HG03521 (cell line): ENCODE results near the gene CFAP90.
A peak's percentile ranks its signal among the peaks of the same experiment; 100 is the strongest.

ENCODE experiments used
- ATAC-seq: cut with Tn5 transposase; IDR thresholded peaks from one replicate; pipeline ENCODE4 v1.9.1; 2021; ENCODE audit warnings: mild to moderate bottlenecking, moderate library complexity; ENCODE audit not compliant: unreplicated experiment

The CFAP90 gene

DNA sequence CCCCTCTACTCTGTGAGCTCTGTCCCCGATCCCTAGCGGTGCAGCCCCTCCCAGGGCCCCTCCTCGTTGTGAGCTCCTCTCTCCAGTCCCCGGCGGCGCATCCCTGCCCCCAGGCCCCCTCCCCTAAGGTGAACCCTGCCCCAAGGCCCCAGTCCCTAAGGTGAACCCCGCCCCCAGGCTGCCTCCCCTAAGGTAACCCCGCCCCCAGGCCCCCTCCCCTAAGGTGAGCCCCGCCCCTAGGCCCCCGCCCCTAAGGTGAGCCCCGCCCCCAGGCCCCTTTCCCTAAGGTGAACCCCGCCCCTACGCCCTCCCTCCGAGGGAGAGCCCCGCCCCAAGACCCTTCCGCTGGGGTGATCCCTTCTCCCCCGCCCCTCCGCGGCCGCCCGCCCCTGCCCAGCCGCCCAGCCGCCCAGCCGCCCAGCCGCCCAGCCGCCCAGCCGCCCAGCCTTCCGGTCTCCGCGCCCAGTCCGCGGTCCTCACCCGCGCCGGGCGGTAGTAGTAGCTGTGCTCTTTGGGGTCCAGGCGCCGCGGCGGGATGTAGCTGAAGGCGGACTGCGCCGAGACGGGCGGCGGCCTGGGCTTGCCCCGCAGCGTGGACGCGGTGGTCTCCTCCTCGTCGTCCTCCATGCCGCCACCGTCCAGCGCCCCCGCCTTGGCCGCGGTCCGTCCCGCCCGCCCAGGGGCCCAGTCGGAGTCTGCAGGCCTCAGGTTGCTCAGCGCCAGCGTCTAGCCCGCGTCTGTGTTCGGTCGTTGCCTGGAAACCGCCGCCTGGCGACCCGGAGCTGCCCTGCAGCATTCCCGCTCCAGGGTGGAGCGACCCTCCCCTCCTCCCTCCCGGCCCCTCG, at the start of gene CFAP90:
TSS of gene CFAP90 (minus strand) at position 739 of the 845 bp plus-strand sequence. CDS start at position 627, 112 bp downstream.
- ATAC-seq, result no peak

GRCh38 chr5:7897014-7897600, 46.2 kb upstream of the CFAP90 start:
- ATAC-seq, result no peak

DNA sequence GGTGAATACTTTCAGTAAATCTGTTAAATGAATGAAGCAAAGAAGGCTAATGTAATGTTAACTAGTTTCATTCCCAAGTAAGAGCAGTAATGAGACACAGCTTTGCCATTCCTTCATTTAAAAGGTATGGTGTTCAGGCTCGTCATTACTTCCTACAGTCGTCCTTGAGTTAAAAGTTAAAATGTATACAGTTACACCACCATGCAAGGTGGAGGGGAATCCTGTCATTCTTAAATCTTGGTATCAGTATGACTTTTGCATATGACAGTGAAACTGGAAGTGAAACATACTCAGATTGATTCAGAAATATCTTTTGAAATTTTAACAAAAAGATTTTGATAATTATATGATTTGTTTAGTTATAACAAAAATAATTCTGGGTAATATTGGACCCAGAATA, 43.9 kb upstream of the CFAP90 start:
- ATAC-seq, result peak; percentile 81

- ATAC-seq, result no peak
Observed at GRCh38 chr5:7894439-7894838, 43.5 kb upstream of the CFAP90 start.

DNA sequence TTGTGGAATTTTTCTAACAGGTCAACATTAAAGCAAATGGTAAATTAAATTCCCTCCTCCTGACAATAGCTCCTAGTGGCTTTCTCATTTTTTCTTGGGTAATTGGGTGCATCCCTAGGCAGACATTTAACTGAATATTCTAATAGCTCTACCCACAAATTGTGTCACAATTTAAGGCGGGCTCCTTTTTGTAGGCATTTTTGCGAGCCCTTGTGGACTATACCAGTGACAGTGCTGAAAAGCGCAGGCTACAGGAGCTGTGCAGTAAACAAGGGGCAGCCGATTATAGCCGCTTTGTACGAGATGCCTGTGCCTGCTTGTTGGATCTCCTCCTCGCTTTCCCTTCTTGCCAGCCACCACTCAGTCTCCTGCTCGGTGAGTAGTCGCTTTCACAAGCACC, 38.0 kb upstream of the CFAP90 start:
- ATAC-seq, result no peak

GRCh38 chr5:7886849-7887475, 36.0 kb upstream of the CFAP90 start:
- peak; percentile 54 for ATAC-seq

DNA sequence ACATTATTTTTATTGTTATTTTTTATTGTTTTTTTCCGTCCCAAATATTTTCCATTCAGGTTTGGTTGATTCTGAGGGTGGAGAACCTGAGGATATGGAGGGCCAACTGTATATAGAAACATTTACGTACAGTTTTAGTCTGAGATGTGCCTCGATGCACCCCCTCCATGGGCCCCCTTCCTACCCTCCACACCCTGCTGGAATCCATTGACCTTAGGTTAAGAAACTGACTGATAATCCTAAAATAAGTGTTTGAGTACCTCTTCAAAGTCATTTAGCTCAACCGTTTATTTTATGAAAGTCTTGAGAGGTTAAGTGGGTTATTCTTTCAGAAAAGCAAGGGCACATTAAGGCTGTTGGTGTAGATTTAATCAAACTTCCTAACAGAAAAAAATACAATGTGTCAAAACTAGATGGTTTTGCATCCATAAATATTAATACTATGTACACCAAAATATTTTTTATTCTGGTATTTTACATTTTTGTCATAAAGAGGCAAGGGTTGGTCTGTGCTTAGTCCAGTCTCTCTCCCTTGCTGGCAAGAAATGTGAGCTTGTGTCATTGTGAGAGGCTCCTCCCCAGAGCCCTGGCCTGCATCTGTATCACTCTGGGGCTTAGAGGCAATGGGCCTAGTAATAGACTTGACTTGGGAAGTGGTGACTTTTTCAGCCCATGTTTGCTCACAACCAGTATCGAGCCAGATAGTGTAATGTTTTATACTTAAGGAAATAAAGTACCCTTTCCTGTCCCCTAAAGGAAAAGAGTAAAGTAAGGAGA, 33.7 kb upstream of the CFAP90 start:
- ATAC-seq, result no peak

DNA sequence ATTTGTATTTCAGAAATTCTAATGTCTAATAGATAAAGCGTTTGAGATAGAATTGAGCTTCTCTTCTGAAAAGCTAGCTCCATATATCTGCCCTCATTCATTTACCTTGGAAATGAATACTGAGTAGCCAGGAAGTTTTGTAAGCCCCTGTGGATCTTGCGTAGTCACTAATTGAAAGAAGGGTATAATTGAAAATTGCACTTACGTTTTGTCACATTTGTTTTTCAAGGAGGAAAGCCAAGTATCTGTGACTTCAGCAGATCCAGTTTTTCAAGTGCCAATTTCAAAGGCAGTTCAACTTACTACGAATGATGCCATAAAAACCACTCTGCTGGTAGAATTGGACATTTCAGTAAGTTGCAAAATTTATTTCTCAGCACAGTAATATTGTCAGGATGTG, 32.0 kb upstream of the CFAP90 start:
- no peak for ATAC-seq

- no peak for ATAC-seq
Observed at GRCh38 chr5:7881816-7882215, 30.9 kb upstream of the CFAP90 start.

DNA sequence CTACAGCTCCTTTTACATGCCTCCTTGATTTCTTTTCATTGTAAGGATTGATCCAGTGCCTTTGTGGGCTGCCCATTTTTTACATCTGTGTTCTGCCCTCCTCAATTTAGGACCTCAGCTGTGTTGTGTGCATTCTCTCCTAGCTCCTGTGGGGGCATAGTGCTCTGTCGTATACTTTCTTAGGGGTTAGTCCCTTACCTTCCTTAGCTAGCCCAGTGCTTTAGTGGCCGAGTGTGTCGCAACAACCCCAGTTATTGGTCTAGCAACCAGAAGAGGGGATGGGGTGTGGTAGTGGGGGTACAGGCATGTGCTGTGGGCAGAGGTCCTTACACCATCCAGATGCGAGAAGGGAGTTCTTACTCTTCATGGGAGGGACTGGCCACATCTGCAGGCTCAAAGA, 30.2 kb upstream of the CFAP90 start:
- no peak for ATAC-seq

- ATAC-seq, result peak; percentile 87
Observed at GRCh38 chr5:7878381-7878873, 27.5 kb upstream of the CFAP90 start.

GRCh38 chr5:7877851-7878250, 26.9 kb upstream of the CFAP90 start:
- no peak for ATAC-seq

GRCh38 chr5:7876867-7877266, 25.9 kb upstream of the CFAP90 start:
- peak; percentile 60 for ATAC-seq

DNA sequence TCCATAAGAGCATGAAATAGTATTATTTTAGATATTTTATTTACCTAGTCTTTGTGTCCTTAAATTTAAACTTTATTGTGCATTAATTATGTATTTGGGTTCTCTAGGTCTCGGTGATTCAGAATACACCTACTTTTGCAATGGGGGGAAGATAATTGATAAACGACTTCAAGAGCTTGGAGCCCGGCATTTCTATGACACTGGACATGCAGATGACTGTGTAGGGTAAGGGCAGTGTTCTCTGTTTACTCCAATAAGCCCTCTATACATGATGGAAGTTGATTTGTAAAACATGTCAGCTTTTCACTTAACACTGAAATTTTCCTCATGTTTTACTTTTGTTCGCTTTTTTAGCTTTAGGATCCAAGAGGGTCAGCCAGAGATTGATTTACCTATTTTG, 24.2 kb upstream of the CFAP90 start:
- ATAC-seq, result no peak

DNA sequence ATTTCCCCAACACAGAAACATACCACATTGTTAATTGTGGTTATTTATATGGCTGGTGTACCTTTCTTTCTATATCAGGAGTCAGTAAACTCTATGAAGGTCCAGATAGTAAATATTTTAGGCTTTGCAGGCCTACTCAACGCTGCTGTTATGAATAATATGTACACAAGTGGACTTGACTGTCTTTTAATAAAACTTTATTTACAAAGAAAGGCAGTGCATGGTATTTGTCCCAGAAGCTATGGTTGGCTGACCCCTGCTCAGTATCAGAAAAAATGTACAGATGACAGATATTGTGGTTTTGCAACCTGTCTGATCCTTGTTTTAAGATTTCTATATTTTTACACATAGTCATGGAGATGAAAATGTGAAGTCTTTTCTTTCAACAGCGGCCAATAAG, 23.7 kb upstream of the CFAP90 start:
- ATAC-seq, result no peak

- no peak for ATAC-seq
Observed at GRCh38 chr5:7873216-7873615, 22.3 kb upstream of the CFAP90 start.

DNA sequence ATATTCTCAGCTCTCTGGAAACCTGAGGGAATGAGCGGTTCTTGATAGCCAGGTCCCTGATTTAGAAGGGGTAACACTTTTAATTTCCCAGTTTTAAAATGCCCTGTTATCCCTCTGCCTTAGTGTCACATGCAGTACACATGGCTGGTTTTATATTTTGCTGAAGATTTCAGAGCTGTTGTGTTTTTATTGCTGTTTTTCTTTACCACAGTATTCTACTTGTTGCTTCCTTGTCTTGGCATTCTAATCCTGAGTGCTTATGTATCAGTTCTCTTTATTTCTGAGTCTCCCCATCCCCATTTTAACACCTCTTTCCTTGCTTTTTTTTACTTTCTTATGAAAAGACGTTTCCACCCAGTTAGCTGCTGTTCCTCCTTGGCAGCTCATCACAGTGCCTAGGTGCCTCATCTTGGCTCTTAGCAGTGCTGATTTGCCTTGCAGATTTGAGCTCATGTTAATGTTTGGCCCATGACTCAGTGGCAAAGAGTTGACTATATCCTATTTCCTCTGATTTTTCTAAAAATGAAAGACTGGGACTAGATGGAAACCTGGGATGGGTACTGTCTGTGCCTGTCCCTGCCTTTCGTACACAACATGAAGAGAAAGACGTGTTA, 21.7 kb upstream of the CFAP90 start:
- no peak for ATAC-seq

DNA sequence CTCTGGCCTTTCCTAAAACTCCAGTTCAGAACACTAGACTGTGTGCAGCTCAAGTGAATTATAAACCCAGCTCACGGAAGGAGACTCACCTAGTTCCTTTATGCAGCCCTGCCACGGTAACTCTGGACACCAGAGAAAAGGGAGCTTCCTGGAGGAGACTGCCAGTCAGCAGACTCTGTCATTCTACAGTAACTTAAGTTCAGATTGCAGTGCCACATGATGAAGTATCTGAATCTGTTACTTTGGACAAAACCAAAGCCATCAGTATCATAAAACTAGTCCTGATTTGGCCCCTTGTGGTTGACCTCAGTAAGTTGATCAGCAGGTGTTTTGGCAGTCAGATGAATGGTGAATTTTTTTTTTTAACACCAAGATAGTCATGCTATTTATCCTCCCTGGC, 20.7 kb upstream of the CFAP90 start:
- ATAC-seq, result peak; percentile 18

- ATAC-seq, result peak; percentile 20
Observed at GRCh38 chr5:7869474-7870136, 18.7 kb upstream of the CFAP90 start.
